HEK293T (cell line): ENCODE results near the gene PLPP2.

Experiments used
- BHLHE40 ChIP-seq: fragments of 450-650 bp; IDR thresholded peaks from 2 replicates; pipeline ENCODE4 v1.6.1; 2016; ENCODE audit warnings: mild to moderate bottlenecking, moderate library complexity, borderline replicate concordance
- ELF4 ChIP-seq: fragments of 450-650 bp; IDR thresholded peaks from 2 replicates; pipeline ENCODE4 v1.6.1; 2017; ENCODE audit warnings: antibody characterized with exemption
- FOXA1 ChIP-seq: fragments of 450-650 bp; IDR thresholded peaks from 2 replicates; pipeline ENCODE4 v1.6.1; 2016; ENCODE audit warnings: mild to moderate bottlenecking
- FOXK2 ChIP-seq: fragments of 450-650 bp; IDR thresholded peaks from 2 replicates; pipeline ENCODE4 v1.6.1; 2016; ENCODE audit warnings: mild to moderate bottlenecking
- FOXM1 ChIP-seq: fragments of 450-650 bp; IDR thresholded peaks from 2 replicates; pipeline ENCODE4 v1.6.1; 2017; ENCODE audit warnings: mild to moderate bottlenecking, borderline replicate concordance
- HDGF ChIP-seq: fragments of 450-650 bp; IDR thresholded peaks from 2 replicates; pipeline ENCODE4 v1.6.1; 2017; ENCODE audit warnings: antibody characterized with exemption, borderline replicate concordance
- L3MBTL2 ChIP-seq: fragments of 450-650 bp; conservative IDR thresholded peaks from 2 replicates; pipeline ENCODE4 v1.6.1; 2016; ENCODE audit warnings: mild to moderate bottlenecking
- NFRKB ChIP-seq: fragments of 450-650 bp; IDR thresholded peaks from 2 replicates; pipeline ENCODE4 v1.6.1; 2016; ENCODE audit warnings: mild to moderate bottlenecking, moderate library complexity
- SP1 ChIP-seq: fragments of 450-650 bp; IDR thresholded peaks from 2 replicates; pipeline ENCODE4 v1.6.1; 2017
- SUZ12 ChIP-seq: fragments of 450-650 bp; IDR thresholded peaks from 2 replicates; pipeline ENCODE4 v1.6.1; 2016; ENCODE audit warnings: mild to moderate bottlenecking

GRCh38 chr19:275000-275399, 16.2 kb downstream of the PLPP2 start:
- TF ChIP-seq FOXA1 (no peak), SP1 (no peak), FOXM1 (no peak), HDGF (no peak), NFRKB (no peak), ELF4 (no peak), FOXK2 (no peak), L3MBTL2 (no peak), SUZ12 (no peak), BHLHE40 (no peak)
